Stimulated activated CD4-positive, alpha-beta T cell treated with anti-CD3 and anti-CD28 coated beads, Interleukin-1b, Interleukin-23, amount 100 ng/mL, for 1 hour (primary cell): Measurements from ENCODE around the gene FBLN5.
"Not testable (repeated sequence)": the region's sequence is repeated elsewhere in the genome, so short reads cannot be mapped to it uniquely, and the experiment has no call there.

Experiments
- DNase-seq, 2 donors: peaks; one replicate each; pipeline ENCODE4 v3.0.0-alpha.2; 2020; ENCODE audit warnings: low read depth in 2 of 2

FBLN5 gene

DNA sequence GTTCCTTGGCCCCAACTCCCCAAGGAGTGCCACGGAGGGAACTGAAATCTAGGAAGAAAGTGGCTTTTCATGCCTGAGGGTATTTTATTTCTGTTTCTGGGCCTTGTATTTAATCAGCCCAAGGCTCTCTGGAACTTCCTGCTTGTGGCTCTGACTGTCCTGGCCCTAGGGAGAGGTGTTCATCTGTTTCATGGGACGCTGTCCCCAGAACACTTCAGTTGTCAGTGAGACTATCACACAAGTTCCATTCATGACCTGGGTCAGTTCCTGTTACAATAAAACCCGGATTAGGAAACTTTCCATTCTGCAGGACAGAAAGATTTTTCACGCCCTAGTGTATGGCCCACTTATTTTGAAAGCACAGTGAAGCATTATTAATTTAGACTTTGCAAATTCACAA lies 61.7 kb downstream of the FBLN5 start:
- DNase-seq, result no peak

DNA sequence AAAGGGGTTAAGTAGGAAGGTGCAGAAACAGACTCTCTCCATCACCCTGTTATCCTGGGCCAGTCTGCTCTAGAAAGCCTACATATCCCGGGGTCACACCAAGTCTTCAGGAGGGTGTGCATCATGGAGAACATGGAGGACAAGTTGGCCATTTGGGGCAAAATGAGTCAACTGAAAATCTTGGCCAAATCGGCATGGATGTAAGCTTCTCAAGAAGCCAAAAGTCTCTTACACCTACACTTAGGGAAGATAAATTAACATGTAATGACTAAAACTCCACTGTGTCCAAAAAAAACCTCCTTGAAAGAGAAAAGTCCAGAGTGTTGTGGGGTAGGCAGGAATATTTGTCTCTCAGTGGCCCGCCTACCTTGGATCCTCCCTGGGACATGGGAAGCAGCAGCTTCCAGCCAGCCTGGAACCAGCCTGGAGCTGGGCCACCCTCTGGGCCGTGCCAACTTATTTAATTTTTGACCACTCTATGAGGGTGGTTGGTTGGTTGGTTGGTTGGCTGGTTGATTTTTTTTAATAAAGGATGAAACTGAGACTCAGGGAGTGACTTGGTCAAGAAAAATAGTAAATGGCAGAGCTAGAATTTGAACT lies 62.3 kb downstream of the FBLN5 start:
- DNase-seq, result no peak

DNA sequence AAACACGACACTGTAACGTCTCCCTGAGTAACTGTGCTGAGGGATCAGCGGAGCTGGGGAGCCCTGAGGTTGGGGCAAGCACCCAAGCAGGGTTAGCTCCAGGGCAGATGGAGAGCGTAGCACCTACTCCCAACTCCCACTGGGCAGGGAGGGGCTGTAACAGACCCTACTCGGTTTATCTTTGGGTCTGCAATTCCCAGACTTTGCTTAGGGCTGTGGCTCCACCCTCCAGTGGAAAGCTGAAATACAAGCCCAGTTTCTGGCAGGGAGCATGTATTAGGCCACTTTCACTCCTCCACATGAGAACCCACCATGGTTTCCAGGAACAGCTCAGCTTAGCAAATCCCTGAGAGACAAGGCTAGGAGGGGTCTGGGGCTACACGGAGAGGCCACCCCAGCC lies 62.8 kb downstream of the FBLN5 start:
- DNase-seq, result no peak

DNA sequence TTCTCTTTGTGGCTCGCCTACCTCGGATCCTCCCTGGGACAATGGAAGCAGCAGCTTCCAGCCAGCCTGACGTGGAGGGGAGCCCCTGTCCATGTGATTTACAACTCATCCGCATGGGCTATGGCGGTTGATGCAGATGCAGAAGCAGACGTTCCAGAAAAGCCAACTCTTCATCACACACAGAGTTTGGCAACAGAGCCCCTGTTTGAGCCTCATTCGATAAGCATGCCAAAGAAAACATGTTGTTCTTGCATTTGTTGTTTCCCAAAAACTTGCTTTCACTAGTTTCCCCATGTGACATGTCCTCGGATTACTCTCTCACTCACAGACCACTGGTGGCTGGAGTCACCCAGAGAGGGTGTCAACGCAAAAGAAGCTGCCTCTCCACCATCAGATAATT lies 63.7 kb downstream of the FBLN5 start:
- no peak for DNase-seq

DNA sequence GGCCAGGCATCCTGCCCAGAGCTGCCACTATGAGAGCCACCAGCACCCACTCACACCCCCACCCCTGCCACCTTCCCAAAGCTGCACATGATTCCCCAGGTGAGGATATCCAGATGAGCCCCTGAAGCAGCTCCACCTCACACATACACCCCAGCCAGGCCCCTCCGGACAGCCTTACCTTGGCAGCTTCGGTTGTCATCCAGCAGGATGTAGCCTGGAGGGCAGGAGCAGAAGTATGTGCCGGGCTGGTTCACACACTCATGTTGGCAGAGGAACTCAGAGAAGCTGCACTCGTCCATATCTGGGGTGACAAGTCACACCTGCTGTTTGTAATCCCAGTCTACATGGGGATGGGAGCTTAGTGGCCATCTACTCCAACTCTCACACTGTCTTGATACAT lies 64.7 kb downstream of the FBLN5 start:
- DNase-seq, result no peak

DNA sequence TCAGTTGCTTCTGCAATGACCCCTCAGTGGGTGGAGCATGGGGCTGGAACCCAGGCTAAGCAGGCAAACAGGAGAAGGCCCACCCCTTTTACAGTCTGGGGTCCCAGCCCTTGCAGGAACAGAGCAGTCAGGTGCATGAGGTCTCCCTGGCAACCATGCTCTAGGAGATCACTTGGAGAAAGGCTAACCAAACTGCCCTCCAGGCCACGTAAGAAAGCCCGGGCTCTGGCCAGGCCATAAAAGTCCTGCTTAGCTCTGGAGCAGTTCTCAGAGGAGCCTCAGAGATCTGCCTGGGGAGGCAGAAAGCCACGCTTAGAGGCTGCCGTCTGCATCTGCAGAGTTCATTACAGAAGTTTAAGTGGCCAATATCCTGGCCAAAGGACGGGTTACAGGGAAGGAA lies 65.1 kb downstream of the FBLN5 start:
- DNase-seq, result no peak

DNA sequence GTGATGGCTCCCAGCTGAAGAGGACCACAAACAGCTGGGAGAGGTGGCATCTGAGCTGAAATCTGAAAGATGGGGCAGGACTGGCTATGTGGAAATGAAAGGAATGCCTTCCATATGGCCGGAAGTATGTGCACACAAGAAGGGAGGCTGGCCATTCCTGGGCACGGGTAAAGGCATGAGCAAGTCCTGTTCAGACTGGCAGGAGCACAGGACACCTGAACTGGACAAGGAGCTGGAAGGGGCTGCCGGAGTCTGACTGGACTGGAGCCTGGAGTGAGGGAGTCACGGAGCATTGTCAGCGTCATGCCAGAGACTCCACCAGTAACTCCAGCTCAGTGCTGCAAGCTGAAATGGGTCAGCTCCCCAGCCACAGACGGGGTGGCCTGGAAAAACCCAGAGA lies 68.3 kb downstream of the FBLN5 start:
- no peak for DNase-seq

DNA sequence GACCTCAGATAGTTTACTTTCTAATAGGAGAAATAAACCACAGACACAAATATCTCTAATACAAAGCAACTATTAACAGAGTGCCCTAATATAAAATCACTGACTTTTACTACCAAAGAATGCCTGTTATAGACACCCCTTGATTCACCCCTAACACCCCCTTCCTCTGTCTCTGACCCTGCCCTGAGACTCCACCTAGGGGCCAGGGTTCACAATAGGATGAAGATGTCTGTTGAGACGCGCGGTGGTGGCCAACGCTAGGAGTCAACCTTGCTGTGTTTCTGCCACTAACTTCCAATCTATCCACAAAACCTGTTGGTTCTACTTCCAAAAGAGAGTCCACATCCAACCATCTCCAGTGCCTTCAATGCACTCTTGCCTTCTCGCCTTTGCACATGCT lies 69.2 kb downstream of the FBLN5 start:
- DNase-seq, result no peak

DNA sequence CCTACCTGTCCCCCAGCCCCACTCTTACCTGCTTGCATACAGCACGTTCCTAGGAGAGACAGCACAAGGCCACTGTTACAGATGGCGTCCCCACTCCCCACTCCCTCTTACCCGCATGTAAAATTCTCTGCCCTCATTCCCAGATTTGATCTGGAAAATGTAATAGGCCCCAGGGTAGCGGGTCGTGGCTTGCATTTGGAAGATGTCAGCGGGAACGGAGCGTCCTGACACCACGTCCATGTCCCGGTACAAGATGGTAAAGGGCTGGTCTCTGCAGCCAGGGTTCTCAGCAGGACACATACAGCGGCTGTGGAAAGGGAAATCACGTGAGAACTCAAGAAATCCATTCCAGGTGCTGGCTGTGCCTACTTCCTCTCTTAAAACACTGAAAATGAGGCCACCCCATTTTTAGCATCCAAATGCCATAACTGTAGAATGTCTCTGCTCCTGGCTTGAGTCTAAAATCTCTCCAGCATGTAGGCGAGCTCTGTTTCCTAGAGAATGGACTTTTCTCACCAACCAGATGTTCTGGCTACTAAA lies 70.0 kb downstream of the FBLN5 start:
- DNase-seq, result no peak

DNA sequence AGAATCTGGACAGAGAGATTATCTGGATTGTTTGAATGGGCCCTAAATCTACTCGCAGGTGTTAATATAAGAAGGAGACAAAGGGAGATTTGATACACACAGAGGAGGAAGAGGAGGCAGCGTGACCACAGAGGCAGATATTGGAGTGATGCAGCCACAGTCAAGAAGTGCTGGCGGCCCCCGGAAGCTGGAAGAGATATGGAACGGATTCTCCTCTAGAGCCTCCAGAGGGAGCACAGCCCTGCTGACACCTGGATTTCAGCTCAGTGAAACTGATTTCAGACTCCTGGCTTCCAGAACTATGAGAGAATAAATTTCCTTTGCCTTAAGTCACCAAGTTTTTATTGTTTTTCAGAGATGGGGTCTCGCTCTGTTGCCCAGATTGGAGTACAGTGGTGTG lies 71.0 kb downstream of the FBLN5 start:
- DNase-seq, result no peak

DNA sequence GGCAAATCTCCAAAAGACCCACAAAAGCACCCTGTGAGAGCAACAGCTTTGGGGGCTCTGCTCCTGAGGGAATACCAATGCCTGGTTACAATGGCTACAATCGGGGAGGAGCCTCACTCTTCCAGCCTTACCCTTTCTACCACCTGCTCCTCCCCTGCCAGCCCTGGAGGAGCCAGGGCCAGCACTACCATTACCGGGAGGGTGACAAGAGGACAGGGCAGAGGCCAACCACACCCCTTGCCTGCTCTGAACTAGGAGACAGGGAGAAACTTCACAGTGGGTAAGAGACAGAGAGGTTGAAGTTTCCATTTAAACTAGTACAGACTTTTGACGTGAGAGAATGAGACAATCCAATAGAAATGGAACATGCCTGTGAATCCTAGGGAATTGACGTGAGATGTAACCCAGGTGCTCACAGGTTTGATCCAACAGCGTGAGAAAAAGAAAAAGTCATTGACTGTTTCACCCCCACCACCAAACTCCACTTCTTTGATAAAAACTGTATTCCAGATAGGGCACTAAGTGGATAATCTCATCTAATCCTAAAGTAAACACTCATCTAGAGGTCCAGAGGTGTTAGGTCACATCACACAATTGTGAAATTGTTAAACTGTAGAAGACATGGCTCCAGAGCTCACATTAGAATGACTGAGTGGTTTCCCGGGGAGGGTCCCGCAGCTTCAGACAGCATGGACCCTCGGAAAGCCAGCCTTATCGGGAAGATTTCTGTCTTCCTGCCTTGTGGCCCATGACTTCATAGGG lies 71.8 kb downstream of the FBLN5 start:
- no peak for DNase-seq

DNA sequence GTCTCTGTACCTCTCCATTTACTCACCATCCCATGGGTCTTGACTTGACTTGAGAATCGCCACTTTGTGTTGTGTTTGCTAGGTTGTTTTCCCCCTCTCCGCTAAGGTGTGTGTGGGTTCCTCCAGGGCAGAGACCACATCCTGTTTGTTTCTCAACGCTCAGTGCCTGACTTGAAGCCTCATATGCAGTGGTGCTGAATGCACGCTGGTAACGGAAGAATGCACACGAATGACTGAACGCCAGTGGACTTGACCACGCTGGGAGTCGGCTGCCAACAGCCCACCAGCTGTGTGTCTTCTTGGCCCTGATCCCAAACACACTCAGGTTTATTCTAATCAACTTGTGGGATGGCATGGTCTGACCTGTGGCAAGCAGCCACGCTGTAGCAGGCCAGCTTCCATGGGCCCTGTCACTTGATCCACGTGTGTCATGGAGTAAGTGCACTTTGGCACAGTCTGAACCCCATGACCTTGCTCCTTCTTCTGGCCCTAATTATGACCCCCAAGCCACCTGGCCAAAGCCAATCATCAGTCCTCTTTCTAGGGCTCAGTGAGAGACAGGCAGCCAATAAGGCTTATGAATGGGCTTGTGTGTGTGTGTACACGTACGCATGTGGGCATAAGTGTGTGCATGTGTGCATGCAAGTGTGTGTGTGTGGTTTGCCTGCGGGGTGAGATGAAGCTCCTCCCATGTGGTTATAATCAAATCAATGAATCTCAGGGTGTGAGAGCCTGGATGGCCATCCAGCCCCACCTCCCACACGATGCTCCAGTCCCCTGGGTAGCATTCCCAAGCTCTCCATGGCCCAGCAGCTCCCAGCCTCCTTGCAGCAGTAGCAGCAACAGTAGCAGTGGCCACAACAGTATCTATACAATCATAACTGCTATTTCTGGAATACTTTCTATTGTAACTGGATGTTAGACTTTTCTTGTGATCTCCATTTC lies 73.8 kb downstream of the FBLN5 start:
- peak in 1 of 2 donors; percentile 50 for DNase-seq

DNA sequence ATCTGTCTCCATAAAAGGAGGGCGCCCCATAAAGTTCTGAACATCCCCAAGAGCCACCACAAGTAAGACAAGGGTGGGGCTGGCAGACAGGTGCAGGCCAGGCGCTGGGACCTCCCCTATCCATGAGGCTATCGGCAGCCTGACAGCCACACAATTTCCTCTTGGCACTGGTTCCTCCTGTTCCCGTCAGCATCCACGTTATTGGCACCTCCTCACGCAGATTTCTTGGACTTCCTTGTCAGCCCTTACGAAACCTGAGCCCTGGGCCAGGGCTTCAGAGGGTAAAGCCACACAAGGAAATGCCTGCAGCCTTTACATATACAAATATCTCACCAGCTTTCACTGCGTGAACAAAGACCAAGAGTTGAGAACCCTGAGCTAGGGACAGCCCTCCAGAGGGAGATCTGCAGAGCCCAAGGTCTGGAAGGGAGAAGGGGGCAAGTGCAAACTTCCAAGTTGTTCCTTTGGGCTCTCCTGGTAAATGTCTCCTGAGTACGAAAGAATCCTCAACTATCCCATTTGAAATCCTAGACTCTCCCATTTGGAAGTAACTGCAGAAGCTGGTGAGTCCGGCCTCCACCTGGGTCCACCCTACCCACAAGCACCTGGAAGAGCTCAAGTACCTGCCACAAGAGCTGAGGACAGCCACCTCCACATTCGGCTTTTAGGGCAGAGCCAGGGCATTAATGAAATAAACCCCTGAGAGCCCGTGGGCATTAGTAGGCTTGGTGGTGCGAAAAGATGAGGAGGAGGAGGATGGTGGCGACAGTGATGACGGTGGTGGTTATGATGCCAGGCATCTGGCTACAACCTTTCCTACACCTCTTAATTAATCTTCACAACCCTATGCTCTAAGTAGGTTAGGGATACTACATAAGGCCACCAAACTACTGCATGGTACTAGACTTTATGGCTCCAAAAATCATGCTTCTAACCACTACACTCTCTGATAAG lies 74.7 kb downstream of the FBLN5 start:
- no peak for DNase-seq

DNA sequence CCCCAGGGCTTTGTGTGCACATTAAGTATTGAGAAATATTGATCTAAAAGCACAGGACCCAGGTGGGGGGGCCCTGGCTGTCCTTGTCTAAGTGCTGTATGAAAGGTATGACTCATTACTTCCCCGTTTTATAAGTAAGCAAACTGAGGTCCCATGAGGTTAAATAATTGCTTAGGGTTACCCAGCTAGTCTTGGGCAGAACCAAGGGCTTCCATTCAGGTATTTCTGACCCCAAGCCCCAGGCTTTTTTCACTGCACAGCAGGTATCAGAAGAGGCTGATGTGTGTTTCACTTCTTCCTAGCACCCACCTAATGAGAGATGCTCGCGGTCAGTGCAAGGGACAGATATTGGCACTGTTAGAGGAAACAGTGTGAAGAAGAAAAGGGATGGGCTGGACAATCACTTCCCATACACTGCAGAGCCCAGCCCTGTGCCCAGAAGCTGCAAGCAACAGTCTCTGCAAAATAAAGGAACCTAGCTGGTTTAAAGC lies 75.4 kb downstream of the FBLN5 start:
- DNase-seq, result peak in 1 of 2 donors; percentile 22

DNA sequence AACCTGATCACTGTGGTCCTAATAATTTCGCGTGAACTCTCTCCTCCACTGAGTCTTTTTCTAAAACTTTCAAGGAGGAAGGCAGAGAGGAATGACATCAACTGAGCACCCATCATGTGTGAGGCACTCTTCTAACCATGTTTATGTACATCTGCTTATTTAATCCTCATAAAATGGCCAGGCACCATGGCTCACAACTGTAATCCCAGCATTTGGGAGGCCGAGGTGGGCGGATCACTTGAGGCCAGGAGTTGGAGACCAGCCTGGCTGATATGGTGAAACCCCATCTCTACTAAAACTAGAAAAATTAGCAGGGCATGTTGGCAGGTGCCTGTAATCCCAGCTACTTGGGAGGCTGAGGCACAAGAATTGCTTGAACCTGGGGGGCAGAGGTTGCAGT lies 76.1 kb downstream of the FBLN5 start:
- DNase-seq, result not testable (repeated sequence)

DNA sequence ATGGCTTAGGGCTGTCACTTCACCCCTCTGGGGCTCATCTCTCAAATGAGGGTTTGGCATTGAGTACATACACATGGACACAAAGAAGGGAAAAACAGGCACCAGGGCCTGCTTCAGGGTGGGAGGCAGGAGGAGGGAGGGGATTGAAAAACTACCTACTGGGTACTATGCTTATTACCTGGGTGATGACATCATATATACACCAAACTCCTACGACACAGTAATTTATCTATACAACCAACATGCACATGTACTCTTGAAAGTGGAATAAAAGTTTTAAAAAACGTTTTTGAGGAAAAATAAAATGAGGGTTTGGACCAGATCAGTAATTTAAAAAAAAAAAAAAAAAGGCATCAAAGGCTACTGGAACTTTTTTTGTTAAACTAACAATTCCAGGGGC lies 76.6 kb downstream of the FBLN5 start:
- DNase-seq, result no peak

DNA sequence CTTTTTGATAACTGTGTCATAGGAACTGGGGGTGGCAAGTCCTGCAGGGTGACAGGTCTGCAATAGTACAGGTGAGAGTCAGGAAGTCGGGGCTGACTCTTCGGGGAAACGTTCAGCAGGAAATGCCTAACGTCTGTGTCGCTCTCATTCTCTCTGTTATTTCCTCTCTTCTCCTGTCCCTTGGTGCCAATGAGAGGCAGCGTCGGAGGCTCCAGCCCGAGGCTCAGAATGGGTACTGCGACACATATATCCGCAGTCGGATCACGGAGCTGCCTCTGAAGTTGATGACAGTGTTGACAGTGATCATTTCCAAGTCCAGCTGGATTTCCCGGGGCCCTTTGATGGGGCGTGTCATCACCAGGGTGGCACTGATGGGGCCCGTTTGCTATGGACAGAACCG lies 77.5 kb downstream of the FBLN5 start:
- DNase-seq, result peak; percentile 10 to 33

DNA sequence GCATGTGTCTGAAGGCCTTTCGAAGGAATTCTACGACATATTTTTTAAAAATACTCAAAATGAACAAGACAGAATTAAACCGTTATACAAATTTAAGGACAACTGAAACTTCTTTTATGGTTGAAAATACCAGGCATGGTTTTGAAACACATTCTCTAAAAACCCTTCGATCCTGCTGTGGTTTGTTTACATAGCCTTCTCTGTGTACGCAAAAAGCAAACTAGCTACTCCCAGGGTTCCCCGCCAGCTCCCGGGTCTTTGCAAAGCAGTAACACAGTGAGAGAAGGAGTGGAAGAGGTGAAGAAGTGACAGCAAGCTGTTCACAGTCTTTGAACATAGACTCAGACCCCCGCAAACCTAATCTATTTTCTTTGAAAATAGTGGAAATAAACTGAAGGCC lies 77.9 kb downstream of the FBLN5 start:
- DNase-seq, result no peak

DNA sequence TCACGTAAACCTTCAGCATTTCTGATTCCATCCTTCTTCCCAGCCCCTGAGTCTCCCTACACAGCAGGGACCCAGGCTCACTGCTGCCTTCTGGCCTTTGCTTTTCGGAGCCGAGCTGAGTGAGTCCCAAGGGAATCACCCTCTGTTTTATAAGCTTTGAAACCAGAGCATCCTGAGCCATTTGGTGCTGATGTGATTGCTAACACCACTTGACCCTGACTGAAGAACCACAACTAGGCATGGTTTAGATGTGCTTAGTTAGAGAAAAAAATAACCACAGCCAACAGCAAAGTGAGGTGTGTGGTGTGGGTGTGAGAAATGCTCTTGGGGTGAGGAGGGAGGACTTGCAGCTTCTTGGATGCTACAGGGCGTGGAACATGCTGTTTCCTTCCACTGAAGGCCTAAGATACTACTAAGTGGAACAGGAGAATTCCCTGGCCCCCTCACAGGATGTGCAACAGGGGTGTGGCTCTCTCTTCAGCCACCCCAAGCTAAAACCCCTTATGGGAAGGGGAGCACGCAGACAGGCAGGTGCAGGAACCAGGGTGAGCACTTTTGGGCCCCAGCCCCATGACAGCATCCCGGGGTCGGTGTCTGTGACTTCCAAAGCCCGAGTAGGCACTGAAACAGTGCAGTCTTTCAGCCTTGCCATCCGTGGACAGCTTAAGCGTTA lies 80.0 kb downstream of the FBLN5 start, which contains the start of gene TC2N:
Gene TC2N (minus strand): TSS at position 221 of the 673 bp plus-strand sequence. CDS start 53,767 bp downstream, outside the sequence.
- DNase-seq, result no peak
